Activated CD4-positive, alpha-beta T cell treated with anti-CD3 and anti-CD28 coated beads, Interleukin-2, amount 10 ng/mL, durations not matched to agents 7 days and 5 days (primary cell): ENCODE data around the gene MIPOL1. TPM values are rescaled to one million over a fixed set of nuclear protein-coding genes. Genes with fewer than 3 reads are reported as not detected.
"Not testable (repeated sequence)": the region's sequence is repeated elsewhere in the genome, so short reads cannot be mapped to it uniquely, and the experiment has no call there.

Experiments
- CTCF ChIA-PET: fragments of 350-600 bp; sonication (Branson Sonifier 250); formaldehyde crosslinking; loops from one replicate; lab custom pipeline; 2021; ENCODE audit warnings: antibody characterized with exemption; lab: Charles Lee
- POLR2A ChIA-PET: fragments of 350-600 bp; sonication (Branson Sonifier 250); formaldehyde crosslinking; loops from one replicate; lab custom pipeline; 2021; ENCODE audit warnings: antibody characterized with exemption; lab: Charles Lee
- DNase-seq: peaks from one replicate; pipeline ENCODE4 v3.0.0-alpha.2; 2020
- H3K27ac Mint-ChIP-seq: one replicate; pipeline ENCODE4 v1.8.0; 2021; ENCODE audit warnings: mild to moderate bottlenecking, moderate library complexity, mixed read lengths
- H3K27me3 Mint-ChIP-seq: one replicate; pipeline ENCODE4 v1.8.0; 2021; ENCODE audit warnings: mixed read lengths
- H3K36me3 Mint-ChIP-seq: one replicate; pipeline ENCODE4 v1.8.0; 2021; ENCODE audit warnings: low read depth, mixed read lengths
- H3K4me1 Mint-ChIP-seq: one replicate; pipeline ENCODE4 v1.8.0; 2021; ENCODE audit warnings: mixed read lengths
- H3K4me3 Mint-ChIP-seq: one replicate; pipeline ENCODE4 v1.8.0; 2021; ENCODE audit warnings: mild to moderate bottlenecking, moderate library complexity, mixed read lengths
- H3K9me3 Mint-ChIP-seq: one replicate; pipeline ENCODE4 v1.8.0; 2021; ENCODE audit warnings: mixed read lengths
- total RNA-seq, 2 experiments: library from RNA; stranded (reverse); gene quantifications; one replicate each; pipeline ENCODE4 v1.2.3, GENCODE V29; 2021

Gene MIPOL1
- total RNA-seq, 2 experiments from 2014 or later: not detected

DNA sequence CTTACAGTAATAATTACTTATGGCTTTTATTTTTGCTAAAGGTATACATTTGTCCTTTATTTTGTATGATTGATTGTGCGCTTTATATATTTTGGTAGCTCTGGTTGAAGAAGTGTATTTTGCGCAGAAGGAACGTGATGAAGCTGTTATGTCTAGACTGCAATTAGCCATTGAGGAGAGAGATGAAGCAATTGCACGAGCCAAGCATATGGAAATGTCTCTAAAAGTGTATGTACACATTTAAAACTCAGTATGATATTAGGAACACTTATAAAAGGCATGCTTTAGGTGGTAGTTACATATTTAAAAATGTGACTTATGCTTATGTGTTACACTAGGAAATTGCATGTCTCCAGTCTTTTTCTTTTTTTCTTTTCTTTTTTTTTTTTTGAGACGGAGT, 87.5 kb downstream of the MIPOL1 start:
- no peaks in the 10 kb centered on the region for H3K27me3 Mint-ChIP-seq
- no peak overlapping the region for H3K4me3 Mint-ChIP-seq
- H3K27ac Mint-ChIP-seq: no peak overlapping the region
- ChIA-PET POLR2A (no interaction called here), CTCF (no interaction called here)
- no peaks in the 10 kb centered on the region for H3K9me3 Mint-ChIP-seq
- no peaks in the 10 kb centered on the region for H3K36me3 Mint-ChIP-seq
- no peak for DNase-seq
- H3K4me1 Mint-ChIP-seq: no peaks in the 10 kb centered on the region

GRCh38 chr14:37289688-37290087, 92.0 kb downstream of the MIPOL1 start:
- Mint-ChIP-seq H3K4me3 (no peak overlapping the region), H3K9me3 (peaks cover 5% of the 10 kb centered on the region), H3K27ac (no peak overlapping the region), H3K36me3 (no peaks in the 10 kb centered on the region), H3K27me3 (no peaks in the 10 kb centered on the region), H3K4me1 (no peaks in the 10 kb centered on the region)
- ChIA-PET POLR2A (no interaction called here), CTCF (no interaction called here)
- DNase-seq: no peak

DNA sequence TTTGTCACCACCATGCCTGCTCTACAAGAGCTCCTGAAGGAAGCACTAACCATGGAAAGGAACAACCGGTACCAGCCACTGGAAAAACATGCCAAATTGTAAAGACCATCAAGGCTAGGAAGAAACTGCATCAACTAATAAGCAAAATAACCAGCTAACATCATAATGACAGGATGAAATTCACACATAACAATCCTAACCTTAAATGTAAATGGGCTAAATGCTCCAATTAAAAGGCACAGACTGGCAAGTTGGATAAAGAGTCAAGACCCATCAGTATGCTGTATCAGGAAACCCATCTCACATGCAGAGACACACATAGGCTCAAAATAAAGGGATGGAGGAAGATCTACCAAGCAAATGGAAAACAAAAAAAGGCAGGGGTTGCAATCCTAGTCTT, 97.5 kb downstream of the MIPOL1 start:
- H3K4me3 Mint-ChIP-seq, H3K4me1 Mint-ChIP-seq, H3K27me3 Mint-ChIP-seq, H3K27ac Mint-ChIP-seq, CTCF ChIA-PET, POLR2A ChIA-PET, H3K36me3 Mint-ChIP-seq, DNase-seq: not testable (repeated sequence)
- peaks cover 10% of the 10 kb centered on the region for H3K9me3 Mint-ChIP-seq

- H3K27ac Mint-ChIP-seq: no peak overlapping the region
- no peaks in the 10 kb centered on the region for H3K36me3 Mint-ChIP-seq
- no peaks in the 10 kb centered on the region for H3K27me3 Mint-ChIP-seq
- DNase-seq: no peak
- POLR2A ChIA-PET: no interaction called here
- no peaks in the 10 kb centered on the region for H3K4me1 Mint-ChIP-seq
- no peaks in the 10 kb centered on the region for H3K9me3 Mint-ChIP-seq
- H3K4me3 Mint-ChIP-seq: no peak overlapping the region
- CTCF ChIA-PET: no interaction called here
Observed at GRCh38 chr14:37311252-37311651, 113.5 kb downstream of the MIPOL1 start.

- Mint-ChIP-seq H3K27ac (no peak overlapping the region), H3K4me3 (no peak overlapping the region), H3K4me1 (no peaks in the 10 kb centered on the region), H3K9me3 (no peaks in the 10 kb centered on the region), H3K36me3 (no peaks in the 10 kb centered on the region), H3K27me3 (no peaks in the 10 kb centered on the region)
- ChIA-PET POLR2A (no interaction called here), CTCF (no interaction called here)
- no peak for DNase-seq
Observed at GRCh38 chr14:37318938-37319337, 121.2 kb downstream of the MIPOL1 start.

GRCh38 chr14:37320106-37320505, 122.4 kb downstream of the MIPOL1 start:
- no peaks in the 10 kb centered on the region for H3K36me3 Mint-ChIP-seq

DNA sequence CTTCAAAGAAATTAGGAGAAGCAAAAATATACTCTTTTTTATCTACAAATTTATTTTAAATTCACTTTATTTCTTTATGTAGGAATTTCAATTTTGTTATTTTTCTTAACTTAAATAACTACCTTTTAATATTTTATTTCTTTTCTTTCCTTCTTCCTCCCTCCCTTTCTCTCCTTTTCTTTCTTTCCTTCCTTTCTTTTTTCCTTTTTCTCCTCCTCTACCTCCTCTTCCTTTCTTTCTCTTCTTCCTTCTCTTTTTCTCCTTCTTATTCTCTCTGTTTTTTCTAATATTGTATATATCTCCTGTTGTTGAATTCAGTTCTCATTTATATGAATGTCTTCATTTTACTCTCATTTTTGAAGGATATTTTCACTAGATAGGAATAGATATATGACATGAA, 127.6 kb downstream of the MIPOL1 start:
- Mint-ChIP-seq H3K36me3 (no peaks in the 10 kb centered on the region), H3K4me1 (no peaks in the 10 kb centered on the region), H3K27me3 (no peaks in the 10 kb centered on the region), H3K27ac (no peak overlapping the region), H3K4me3 (no peak overlapping the region), H3K9me3 (peaks cover 3% of the 10 kb centered on the region)
- ChIA-PET CTCF (no interaction called here), POLR2A (no interaction called here)
- no peak for DNase-seq

More at GRCh38 chr14:37320106-37320505, 122.4 kb downstream of the MIPOL1 start:
- Mint-ChIP-seq H3K27me3 (no peaks in the 10 kb centered on the region), H3K4me1 (no peaks in the 10 kb centered on the region), H3K4me3 (no peak overlapping the region), H3K27ac (no peak overlapping the region), H3K9me3 (no peaks in the 10 kb centered on the region)
- no peak for DNase-seq
- CTCF ChIA-PET: no interaction called here
- POLR2A ChIA-PET: no interaction called here

DNA sequence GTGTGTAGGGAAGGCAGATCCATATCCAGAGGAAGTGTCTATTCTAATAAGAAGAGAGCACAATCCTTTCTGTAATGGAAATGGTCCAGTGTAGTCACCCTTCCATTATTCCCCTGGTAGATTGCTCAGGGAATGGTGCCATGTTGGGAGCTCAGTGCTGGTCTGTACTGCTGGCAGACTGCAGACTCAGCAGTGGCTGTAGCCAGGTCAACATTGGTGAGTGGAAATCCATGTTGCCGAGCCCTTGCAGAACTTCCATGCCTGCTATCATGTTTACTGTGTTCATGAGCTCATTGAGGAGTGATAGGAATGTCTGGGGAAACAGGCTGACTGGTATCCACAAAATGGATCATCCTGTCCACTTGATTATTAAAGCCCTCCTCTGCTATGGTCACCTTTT, 128.7 kb downstream of the MIPOL1 start:
- CTCF ChIA-PET: no interaction called here

DNA sequence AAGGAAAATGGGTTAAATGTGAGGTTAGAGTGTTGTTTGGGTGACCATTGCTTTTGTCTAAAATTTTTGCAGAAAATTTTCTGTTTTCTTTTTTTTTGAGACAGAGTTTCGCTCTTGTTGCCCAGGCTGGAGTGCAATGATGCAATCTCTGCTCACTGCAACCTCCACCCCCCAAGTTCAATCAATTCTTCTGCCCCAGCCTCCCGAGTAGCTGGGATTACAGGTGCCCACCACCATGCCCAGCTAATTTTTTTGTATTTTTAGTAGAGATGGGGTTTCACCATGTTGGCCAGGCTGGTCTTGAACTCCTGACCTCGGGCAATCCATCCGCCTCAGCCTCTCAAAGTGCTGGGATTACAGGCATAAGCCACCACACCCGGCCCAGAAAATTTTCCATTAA, 130.2 kb downstream of the MIPOL1 start:
- H3K9me3 Mint-ChIP-seq, POLR2A ChIA-PET, H3K27ac Mint-ChIP-seq, DNase-seq, H3K27me3 Mint-ChIP-seq, H3K36me3 Mint-ChIP-seq, H3K4me3 Mint-ChIP-seq, H3K4me1 Mint-ChIP-seq: not testable (repeated sequence)
- CTCF ChIA-PET: interaction anchor here (1.1 to 1.6 kb wide), 2 partner anchors 10 to 19 kb away, joined by 3 to 4 read pairs; no protein-coding TSS in a partner anchor

More for the DNA sequence above, 128.7 kb downstream of the MIPOL1 start:
- Mint-ChIP-seq H3K27ac (no peak overlapping the region), H3K27me3 (no peaks in the 10 kb centered on the region), H3K36me3 (no peaks in the 10 kb centered on the region), H3K9me3 (peaks cover 6% of the 10 kb centered on the region), H3K4me3 (no peak overlapping the region), H3K4me1 (no peaks in the 10 kb centered on the region)
- POLR2A ChIA-PET: no interaction called here
- DNase-seq: no peak

GRCh38 chr14:37328673-37329072, 130.9 kb downstream of the MIPOL1 start:
- DNase-seq: no peak
- ChIA-PET CTCF (interaction anchor here (1.6 kb wide), 1 partner anchor 9 kb away, joined by 4 read pairs; no protein-coding TSS in a partner anchor), POLR2A (no interaction called here)
- Mint-ChIP-seq H3K4me3 (no peak overlapping the region), H3K27me3 (no peaks in the 10 kb centered on the region), H3K27ac (no peak overlapping the region), H3K9me3 (peaks cover 6% of the 10 kb centered on the region), H3K4me1 (no peaks in the 10 kb centered on the region), H3K36me3 (no peaks in the 10 kb centered on the region)

DNA sequence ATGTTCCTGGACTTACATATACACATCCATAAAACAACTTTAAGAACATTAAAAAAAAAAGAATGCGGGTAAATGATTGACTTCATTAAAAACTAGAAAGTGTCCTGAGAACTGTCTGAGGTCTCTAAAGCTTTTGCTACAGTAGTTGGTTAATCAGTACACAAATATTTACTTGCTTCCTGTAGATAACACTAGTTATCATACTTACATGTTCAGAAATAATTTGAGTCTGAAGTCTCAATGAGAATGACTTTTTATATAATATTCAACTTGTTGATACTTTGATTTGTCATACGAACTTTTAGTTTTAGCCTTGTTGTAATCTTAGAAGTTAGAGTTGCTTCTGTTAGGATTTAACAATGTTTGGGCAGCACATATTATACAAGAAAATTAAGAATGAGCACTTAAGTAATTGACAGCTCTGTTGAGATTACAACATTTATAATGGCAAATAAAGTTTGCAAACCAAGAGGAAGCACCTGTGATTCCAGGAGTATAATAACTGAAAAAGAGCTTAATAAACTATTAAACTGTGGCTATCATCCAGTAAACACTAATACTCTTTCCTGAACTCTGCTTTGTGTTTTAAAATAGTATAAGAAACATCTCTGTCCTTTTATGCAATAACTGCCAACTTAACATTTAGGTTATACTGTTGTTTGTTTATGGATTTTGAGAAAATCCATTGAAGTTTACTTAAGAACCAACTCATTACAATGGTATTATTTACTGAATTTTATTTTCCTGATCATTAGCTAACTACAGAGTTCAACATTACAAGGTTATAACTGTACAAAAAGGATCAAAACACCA, 131.7 kb downstream of the MIPOL1 start:
- ChIA-PET CTCF (interaction anchor here (1.6 kb wide), 1 partner anchor 9 kb away, joined by 4 read pairs; no protein-coding TSS in a partner anchor), POLR2A (no interaction called here)
- no peak overlapping the region for H3K27ac Mint-ChIP-seq
- no peaks in the 10 kb centered on the region for H3K36me3 Mint-ChIP-seq
- no peak overlapping the region for H3K4me3 Mint-ChIP-seq
- DNase-seq: no peak
- H3K27me3 Mint-ChIP-seq: no peaks in the 10 kb centered on the region
- no peaks in the 10 kb centered on the region for H3K4me1 Mint-ChIP-seq
- H3K9me3 Mint-ChIP-seq: peaks cover 6% of the 10 kb centered on the region

DNA sequence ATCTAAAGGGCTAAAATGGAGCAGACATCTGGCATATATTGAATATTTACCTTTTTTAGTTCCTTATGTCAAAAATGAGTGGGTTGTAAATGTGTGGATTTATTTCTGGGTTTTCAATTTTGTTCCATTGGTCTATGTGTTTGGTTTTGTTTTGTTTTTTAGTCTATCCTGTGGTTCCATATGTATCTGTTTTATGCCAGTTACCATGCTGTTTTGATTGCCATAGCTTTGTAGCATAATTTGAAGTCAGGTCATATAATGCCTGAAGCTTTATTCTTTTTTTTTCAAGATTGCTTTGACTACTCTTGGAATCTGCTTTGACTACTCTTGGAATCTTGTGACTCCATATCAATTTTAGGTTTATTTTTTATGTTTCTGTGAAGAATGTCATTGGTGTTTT, 133.2 kb downstream of the MIPOL1 start:
- DNase-seq: no peak
- Mint-ChIP-seq H3K4me3 (no peak overlapping the region), H3K27me3 (no peaks in the 10 kb centered on the region), H3K4me1 (no peaks in the 10 kb centered on the region), H3K9me3 (peaks cover 6% of the 10 kb centered on the region), H3K36me3 (no peaks in the 10 kb centered on the region), H3K27ac (no peak overlapping the region)
- POLR2A ChIA-PET: no interaction called here
- CTCF ChIA-PET: no interaction called here

- Mint-ChIP-seq H3K4me1 (no peaks in the 10 kb centered on the region), H3K36me3 (no peaks in the 10 kb centered on the region), H3K27ac (no peak overlapping the region), H3K27me3 (no peaks in the 10 kb centered on the region), H3K9me3 (no peaks in the 10 kb centered on the region), H3K4me3 (no peak overlapping the region)
- no peak for DNase-seq
- CTCF ChIA-PET: no interaction called here
- POLR2A ChIA-PET: no interaction called here
Observed at GRCh38 chr14:37340353-37340752, 142.6 kb downstream of the MIPOL1 start.
